ENCODE results near the gene POLN.
"Not testable (repeated sequence)": the region's sequence is repeated elsewhere in the genome, so short reads cannot be mapped to it uniquely, and the experiment has no call there.

The POLN gene

GRCh38 chr4:2275044-2275397 lies 33.1 kb upstream of the POLN start:
- not testable (repeated sequence) for DNase-seq

- no peak for DNase-seq
Measured at GRCh38 chr4:2274320-2275043, 32.6 kb upstream of the POLN start.

DNA sequence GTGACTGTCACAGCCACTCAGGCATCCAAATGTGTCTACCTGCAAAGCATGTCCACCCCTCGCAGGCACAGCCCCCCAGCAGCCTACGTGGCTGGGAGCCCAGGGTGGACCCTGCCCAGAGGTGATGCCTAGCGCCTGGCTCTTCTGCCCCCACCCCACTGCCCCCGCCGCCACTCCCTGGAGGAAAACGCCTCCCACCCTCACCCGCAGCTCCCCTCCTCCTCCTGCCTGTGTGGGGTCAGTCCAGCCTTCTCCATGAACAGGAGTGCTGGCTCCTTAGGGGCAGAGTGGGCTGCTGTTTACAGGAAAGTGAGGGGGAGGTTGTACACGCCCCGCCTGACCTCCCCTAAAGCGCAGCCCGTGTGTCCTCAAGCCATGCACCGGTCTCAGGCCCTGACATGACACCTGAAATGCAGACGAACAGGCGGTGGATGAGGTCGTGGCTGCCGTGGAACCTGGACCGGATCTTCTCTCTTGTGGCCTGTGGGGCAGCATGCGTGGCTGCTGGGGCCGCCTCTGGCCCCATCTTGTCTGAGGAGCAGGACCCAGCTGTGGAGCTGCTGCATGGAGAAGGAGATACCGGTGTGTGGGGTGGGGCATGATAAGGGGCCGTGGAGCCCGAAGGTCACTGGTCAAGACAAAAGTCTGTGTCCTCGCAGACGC lies 31.9 kb upstream of the POLN start:
- no peak for DNase-seq

GRCh38 chr4:2273221-2273620 lies 31.3 kb upstream of the POLN start:
- DNase-seq, result no peak

DNA sequence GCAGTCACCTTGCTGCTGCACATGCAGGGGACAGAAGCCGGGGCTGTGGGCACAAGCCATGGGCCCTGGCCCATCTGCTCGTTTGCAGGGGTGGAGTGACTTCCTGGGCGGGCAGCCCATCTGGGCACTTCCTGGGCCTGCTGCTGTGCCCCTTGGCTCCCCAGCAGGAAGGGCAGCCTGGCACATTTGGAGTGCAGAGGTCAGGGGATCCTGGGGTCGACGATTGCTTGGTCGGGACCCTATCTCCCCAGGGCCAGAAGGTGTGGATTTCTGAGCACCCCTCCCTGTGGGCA lies 30.9 kb upstream of the POLN start:
- no peak for DNase-seq

DNA sequence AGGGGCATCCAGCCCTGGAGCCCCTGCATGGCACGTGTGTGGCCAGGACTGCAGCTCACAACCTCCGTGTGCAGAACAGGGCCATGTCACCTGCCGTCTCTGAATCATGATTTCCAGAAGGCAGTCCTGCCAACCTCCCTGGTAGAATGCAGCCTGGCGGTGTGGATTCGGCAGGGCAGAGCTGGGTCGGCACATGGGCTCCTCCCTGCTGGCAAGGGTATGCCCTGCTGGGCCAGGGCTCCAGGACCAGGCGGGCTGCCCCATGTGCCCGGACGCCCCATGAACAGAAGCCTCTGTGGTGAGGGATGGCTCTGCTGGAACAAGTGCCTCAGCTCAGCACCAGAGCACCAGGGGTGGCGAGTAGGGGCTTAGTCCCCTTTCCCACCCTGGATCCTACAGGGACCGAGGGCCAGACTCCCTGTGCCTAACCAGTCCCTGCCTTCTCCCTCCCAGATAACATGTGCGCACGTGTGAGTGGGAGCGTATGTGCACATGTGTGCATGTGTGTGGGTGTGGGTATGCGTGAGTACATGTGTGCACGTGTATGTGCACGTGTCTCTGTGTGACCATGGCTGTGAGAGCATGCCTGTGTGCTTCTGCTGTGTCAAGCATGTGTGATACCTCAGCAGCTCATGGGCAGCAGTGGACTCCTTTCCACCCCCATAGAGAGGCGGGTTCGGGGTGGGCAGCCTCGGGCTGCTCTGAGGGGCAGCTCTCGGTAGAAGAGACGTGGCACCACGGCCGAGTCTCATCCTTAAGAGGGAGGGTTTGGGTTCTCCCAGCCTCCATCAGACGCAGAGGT lies 30.3 kb upstream of the POLN start:
- no peak for DNase-seq

DNA sequence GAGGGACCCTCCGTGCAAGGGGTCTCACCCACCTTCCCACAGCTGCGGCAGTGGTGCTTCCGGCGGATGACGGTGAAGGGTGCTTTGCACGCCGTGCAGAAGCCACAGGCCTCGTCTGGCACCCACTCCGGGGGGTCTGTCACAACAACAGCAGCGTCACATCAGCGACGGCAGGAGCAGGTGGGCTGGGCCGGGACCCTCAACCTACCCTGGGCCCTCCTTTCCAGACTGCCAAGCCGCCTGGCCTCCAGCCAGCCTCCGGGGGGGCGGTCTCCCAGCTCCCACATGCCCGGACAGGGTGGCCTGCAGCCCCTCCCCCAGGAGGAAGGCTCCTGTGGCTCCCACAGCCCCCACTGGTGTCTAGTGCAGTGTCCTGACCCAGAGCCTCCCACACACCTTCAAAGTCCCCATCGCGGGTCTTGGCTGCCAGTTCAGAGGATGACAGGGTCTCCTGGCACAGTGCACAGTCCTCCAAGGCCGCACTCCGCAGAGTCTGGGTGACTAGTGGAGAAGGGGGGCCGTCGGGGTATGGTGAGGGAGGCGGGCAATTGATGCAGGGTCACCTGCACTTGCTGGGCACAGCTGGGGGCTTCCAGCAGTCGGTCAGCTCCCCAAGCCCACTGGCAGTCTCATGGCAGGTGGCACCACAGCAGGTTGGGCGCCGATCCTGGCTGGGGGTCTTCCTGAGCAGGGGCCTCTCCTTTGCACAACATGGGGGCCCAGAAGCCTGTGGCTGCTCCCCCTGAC lies 29.5 kb upstream of the POLN start:
- DNase-seq, result no peak

- DNase-seq, result no peak
Measured at GRCh38 chr4:2270341-2271165, 28.6 kb upstream of the POLN start.

DNA sequence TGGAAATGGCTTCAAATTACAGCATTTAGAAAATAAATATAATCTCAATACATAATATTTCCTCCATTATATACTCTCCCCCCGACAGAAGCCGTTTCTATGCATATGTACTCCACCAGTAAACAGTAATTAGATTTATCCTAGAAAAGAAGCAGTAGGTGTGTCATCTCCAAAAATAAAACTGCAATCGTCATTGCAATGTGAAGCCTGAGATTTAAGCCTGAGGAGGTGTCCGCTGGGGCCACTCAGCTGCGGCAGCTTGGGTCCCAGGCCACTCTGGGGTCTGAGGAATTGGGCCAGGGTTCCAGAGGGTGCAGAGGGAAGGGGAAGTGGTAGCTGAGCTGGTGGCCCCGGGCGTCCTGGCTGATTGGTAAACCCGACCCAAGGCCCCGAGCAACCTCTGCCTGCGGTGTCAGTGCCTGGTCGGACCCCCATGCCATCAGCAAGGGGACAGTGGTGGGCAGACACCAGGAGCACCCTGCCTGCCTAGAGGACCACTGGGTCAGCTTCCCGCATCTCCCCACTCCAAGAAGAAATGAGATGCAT lies 27.8 kb upstream of the POLN start:
- no peak for DNase-seq

DNA sequence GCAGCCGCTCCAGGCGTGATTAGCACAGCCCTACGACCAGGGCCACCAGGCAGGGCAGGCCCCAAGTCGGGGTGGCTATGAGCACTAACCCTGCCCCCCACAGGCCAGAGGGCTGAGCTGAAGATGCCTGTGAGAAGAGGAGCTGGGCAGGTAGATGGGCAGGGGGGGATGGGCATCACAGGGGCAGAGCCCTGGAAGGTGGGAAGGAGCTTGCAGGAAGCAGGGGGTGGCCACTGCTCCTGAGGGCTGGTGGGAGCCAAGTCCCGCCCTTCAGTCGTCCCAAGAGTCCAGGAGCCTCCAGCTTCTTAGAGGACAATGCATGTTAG lies 27.2 kb upstream of the POLN start:
- DNase-seq, result no peak

GRCh38 chr4:2268357-2269205 lies 26.7 kb upstream of the POLN start:
- DNase-seq, result no peak

DNA sequence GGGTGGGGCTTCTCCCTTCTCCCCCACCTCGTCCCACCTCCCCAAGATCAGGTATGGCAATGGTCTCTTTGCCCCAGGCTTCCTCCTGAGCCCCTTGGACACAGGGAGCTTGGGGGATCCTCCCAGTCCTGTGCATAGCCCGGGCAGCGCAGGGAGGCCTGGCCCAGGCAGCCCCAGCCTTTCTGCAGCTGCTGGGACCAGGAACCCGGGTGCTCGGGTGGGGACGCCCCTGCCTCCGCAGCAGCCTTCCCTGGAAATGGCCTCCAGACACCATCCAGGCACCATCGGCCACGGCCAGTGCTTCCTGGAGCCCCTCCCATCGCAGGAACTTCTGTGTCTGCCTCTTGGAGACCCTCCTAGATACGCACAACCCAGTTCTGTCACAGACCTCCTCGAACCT lies 25.9 kb upstream of the POLN start:
- no peak for DNase-seq

- DNase-seq, result no peak
Measured at GRCh38 chr4:2267320-2267811, 25.4 kb upstream of the POLN start.

GRCh38 chr4:2266821-2267220 lies 24.9 kb upstream of the POLN start:
- no peak for DNase-seq

DNA sequence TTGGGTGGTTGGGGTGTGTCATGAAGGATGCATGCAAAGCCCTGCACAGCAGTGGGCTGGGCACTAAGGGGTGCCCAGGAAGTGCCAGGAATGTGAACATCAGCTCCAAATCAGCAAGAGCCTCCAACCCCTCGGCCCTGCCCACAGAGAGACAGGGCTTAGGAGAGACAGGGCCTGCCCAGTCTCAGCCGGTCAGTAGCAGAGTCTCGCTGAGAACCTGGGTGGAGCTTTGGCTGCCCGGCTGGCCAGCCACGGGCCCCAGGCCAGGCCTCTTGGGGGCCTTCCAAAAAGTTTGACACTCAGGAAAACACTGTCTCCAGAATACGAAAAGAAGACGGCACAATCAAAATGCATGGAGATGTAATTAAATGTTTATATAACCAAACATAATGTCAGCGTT lies 24.3 kb upstream of the POLN start:
- no peak for DNase-seq

- DNase-seq, result no peak
Measured at GRCh38 chr4:2265113-2266110, 23.5 kb upstream of the POLN start.

- no peak for DNase-seq
Measured at GRCh38 chr4:2264481-2265041, 22.6 kb upstream of the POLN start.

DNA sequence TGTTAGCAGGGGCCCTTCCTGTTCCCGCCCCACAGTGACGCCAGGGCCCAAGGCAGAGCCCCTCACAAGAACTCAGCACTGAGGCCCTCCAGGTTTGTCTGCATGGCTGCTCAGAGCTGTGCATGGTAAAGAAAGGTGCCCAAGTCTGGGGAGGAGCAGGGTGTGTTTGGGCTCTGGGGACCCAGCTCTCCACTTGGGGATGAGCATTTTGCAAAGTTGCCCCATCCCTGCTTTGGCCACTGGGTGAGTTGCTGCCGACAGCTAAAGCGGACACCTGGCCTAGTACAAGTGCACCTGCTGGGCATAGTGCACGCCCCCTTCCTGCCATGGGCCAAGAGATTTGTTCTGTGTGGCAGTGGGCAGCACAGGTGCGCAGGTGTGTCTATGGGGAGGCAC lies 22.0 kb upstream of the POLN start:
- no peak for DNase-seq

DNA sequence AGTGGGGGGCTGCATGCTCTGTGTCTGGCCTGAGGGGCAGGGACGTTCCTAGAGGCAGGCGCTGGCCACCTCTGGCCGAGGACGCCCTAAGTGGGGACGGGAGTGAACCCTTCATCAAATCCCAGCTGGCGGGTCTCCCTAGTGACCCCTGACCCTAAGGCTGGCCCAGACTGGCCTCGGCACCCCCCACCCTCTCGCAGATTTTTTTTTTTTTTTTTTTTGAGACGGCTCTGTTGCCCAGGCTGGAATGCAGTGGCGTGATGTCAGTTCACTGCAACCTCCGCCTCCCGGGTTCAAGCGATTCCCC lies 21.0 kb upstream of the POLN start:
- DNase-seq, result no peak
